SK-N-SH (cell line): Measurements from ENCODE around the gene ALX1. TPM values are rescaled to one million over a fixed set of nuclear protein-coding genes. Genes with fewer than 3 reads are reported as not detected.

Experiments used
- CTCF ChIA-PET: fragments of 300-600, 350-600 bp; formaldehyde crosslinking; extraction: SDS; loops from one replicate; lab custom pipeline; 2021; lab: Yijun Ruan, JAX
- POLR2A ChIA-PET: fragments of 350-600 bp; sonication (Branson Sonifier 250); formaldehyde crosslinking; extraction: SDS; loops from one replicate; lab custom pipeline; 2020; ENCODE audit warnings: antibody characterized with exemption, inconsistent platforms; lab: Yijun Ruan, JAX
- DNase-seq: peaks from one replicate; pipeline ENCODE4 v3.0.0; 2012
- H2AFZ ChIP-seq: fragments of 200-600 bp; sonication (generic); 2 replicates; pipeline ENCODE4 v1.8.1; 2016; ENCODE audit warnings: antibody characterized with exemption, mild to moderate bottlenecking, low read depth
- H3F3A ChIP-seq: fragments of 200-600 bp; sonication (generic); replicated peaks from 2 replicates; pipeline ENCODE3; 2016; ENCODE audit warnings: antibody characterized with exemption, mild to moderate bottlenecking; ENCODE audit not compliant: insufficient read depth
- H3K27ac ChIP-seq, 2 experiments: fragments of 200-500 bp in 1 of 2; fragments of 200-600 bp in 1 of 2; sonication (Bioruptor generic) in 1 of 2; sonication (generic), shearing (Covaris generic) in 1 of 2; 2 replicates each; pipeline versions ENCODE4 v1.5.1 to v1.6.1; 2014 to 2016; ENCODE audit warnings: low read depth in 2 of 2, inconsistent platforms in 1 of 2, low read length in 1 of 2, mild to moderate bottlenecking in 1 of 2, mixed read lengths in 1 of 2
- H3K27me3 ChIP-seq: fragments of 200-600 bp; sonication (generic), shearing (Covaris generic); 2 replicates; pipeline ENCODE4 v1.6.1; 2016; ENCODE audit warnings: mixed run types; ENCODE audit not compliant: insufficient read depth
- H3K36me3 ChIP-seq, 2 experiments: fragments of 200-500 bp in 1 of 2; fragments of 200-600 bp in 1 of 2; sonication (Bioruptor generic) in 1 of 2; sonication (generic) in 1 of 2; replicated peaks in 1 of 2; 2 replicates each; pipeline versions ENCODE3 to v1.5.1; 2014 to 2016; ENCODE audit warnings: low read length in 1 of 2, mild to moderate bottlenecking in 1 of 2; ENCODE audit not compliant: insufficient read depth in 2 of 2, control insufficient read depth in 1 of 2
- H3K4me1 ChIP-seq, 2 experiments: fragments of 200-500 bp in 1 of 2; fragments of 200-600 bp in 1 of 2; sonication (Bioruptor generic) in 1 of 2; sonication (generic), shearing (Covaris generic) in 1 of 2; 2 replicates each; pipeline versions ENCODE4 v1.5.1 to v1.6.1; 2014 to 2016; ENCODE audit warnings: low read depth in 1 of 2, low read length in 1 of 2, mixed run types in 1 of 2; ENCODE audit not compliant: insufficient read depth in 2 of 2, control insufficient read depth in 1 of 2
- H3K4me2 ChIP-seq: fragments of 200-600 bp; sonication (generic), shearing (Covaris generic); 2 replicates; pipeline ENCODE4 v1.6.1; 2017; ENCODE audit warnings: mixed run types
- H3K4me3 ChIP-seq, 2 experiments: fragments of 200-500 bp in 1 of 2; fragments of 200-600 bp in 1 of 2; sonication (Bioruptor generic) in 1 of 2; sonication (generic), shearing (Covaris generic) in 1 of 2; 2 replicates each; pipeline versions ENCODE4 v1.5.1 to v1.8.1; 2014 to 2016; ENCODE audit warnings: low read depth in 2 of 2, inconsistent platforms in 1 of 2, low read length in 1 of 2, mild to moderate bottlenecking in 1 of 2, mixed read lengths in 1 of 2, moderate library complexity in 1 of 2
- H3K79me2 ChIP-seq: fragments of 200-600 bp; sonication (generic); 2 replicates; pipeline ENCODE4 v1.8.1; 2017; ENCODE audit warnings: mild to moderate bottlenecking; ENCODE audit not compliant: insufficient read depth
- H3K9ac ChIP-seq: fragments of 200-600 bp; sonication (generic); 2 replicates; pipeline ENCODE4 v1.6.1; 2017; ENCODE audit warnings: mixed run types
- H3K9me2 ChIP-seq: fragments of 200-600 bp; sonication (generic); 2 replicates; pipeline ENCODE4 v1.6.1; 2017; ENCODE audit warnings: mixed run types
- H3K9me3 ChIP-seq: fragments of 200-600 bp; sonication (generic); 2 replicates; pipeline ENCODE4 v1.6.1; 2017; ENCODE audit warnings: mixed run types, mild to moderate bottlenecking, moderate library complexity
- H4K20me1 ChIP-seq: fragments of 200-600 bp; sonication (generic); 2 replicates; pipeline ENCODE4 v1.6.1; 2017; ENCODE audit warnings: mild to moderate bottlenecking, mixed run types; ENCODE audit not compliant: insufficient read depth
- ELF1 ChIP-seq: IDR thresholded peaks from 2 replicates; pipeline ENCODE4 v1.4.0; 2012
- EP300 ChIP-seq, 2 experiments: IDR thresholded peaks; 2 replicates each; pipeline versions ENCODE4 v1.4.0 to v1.6.1; 2012; ENCODE audit warnings: borderline replicate concordance in 1 of 2, low read depth in 1 of 2, low read length in 1 of 2
- EZH2phosphoT487 ChIP-seq: fragments of 200-600 bp; sonication (generic); IDR thresholded peaks from 2 replicates; pipeline ENCODE4 v1.6.1; 2017; ENCODE audit warnings: low read depth, mixed run types, mild to moderate bottlenecking, antibody characterized with exemption, moderate library complexity, borderline replicate concordance
- FOXJ3 ChIP-seq: sonication (generic); formaldehyde crosslinking; IDR thresholded peaks from 2 replicates; pipeline ENCODE4 v1.5.1; 2020; ENCODE audit warnings: mild to moderate bottlenecking, missing genetic modification reagents
- GABPA ChIP-seq: IDR thresholded peaks from 2 replicates; pipeline ENCODE4 v1.4.0; 2012; ENCODE audit warnings: low read depth, mild to moderate bottlenecking
- GATA2 ChIP-seq: sonication (generic); formaldehyde crosslinking; IDR thresholded peaks from 2 replicates; pipeline ENCODE4 v1.5.0; 2020; ENCODE audit warnings: mild to moderate bottlenecking, missing genetic modification reagents
- JUND ChIP-seq: IDR thresholded peaks from 2 replicates; pipeline ENCODE4 v1.4.0; 2012
- MEF2A ChIP-seq: IDR thresholded peaks from 2 replicates; pipeline ENCODE4 v1.4.0; 2012; ENCODE audit warnings: low read depth, borderline replicate concordance
- NFIC ChIP-seq: IDR thresholded peaks from 2 replicates; pipeline ENCODE4 v1.4.0; 2012; ENCODE audit warnings: borderline replicate concordance
- POLR2AphosphoS5 ChIP-seq: IDR thresholded peaks from 2 replicates; pipeline ENCODE4 v1.6.1; 2012; ENCODE audit warnings: low read depth, low read length
- RCOR1 ChIP-seq: fragments of 150-350 bp; IDR thresholded peaks from 2 replicates; pipeline ENCODE4 v1.6.1; 2017; ENCODE audit warnings: antibody characterized with exemption, low read length
- RFX5 ChIP-seq: IDR thresholded peaks from 2 replicates; pipeline ENCODE4 v1.6.1; 2012; ENCODE audit warnings: mild to moderate bottlenecking, improper control_type of control experiment, low read length
- SMC3 ChIP-seq: IDR thresholded peaks from 2 replicates; pipeline ENCODE4 v1.6.1; 2012; ENCODE audit warnings: low read depth, low read length, improper control_type of control experiment
- TAF1 ChIP-seq: IDR thresholded peaks from 2 replicates; pipeline ENCODE4 v1.6.1; 2012; ENCODE audit warnings: low read depth, mild to moderate bottlenecking, low read length, moderate library complexity, borderline replicate concordance
- WGBS: methylation state at CpG from one replicate; pipeline ENCODE4 v1.1.6; 2017; ENCODE audit warnings: low lambda C conversion rate; 5-methylcytosine and 5-hydroxymethylcytosine counted together
- polyA plus RNA-seq, 3 experiments: library from polyadenylated mRNA; depleted of rRNA; stranded (reverse); fragments of >200 nt; gene quantifications; 2 replicates each; pipeline ENCODE4 v1.2.3, GENCODE V29; 2012
- TF ChIP-seq, protein P1 (sequence below): IDR thresholded peaks from 2 replicates; pipeline ENCODE4 v1.6.1; 2012; ENCODE audit warnings: mild to moderate bottlenecking, low read depth, low read length, moderate library complexity
- TF ChIP-seq, protein P2 (sequence below): IDR thresholded peaks from 2 replicates; pipeline ENCODE4 v1.4.0; 2012; ENCODE audit warnings: low read depth, borderline replicate concordance
- TF ChIP-seq, protein P3 (sequence below): fragments of 150-350 bp; IDR thresholded peaks from 2 replicates; pipeline ENCODE4 v1.6.1; 2016; ENCODE audit warnings: mild to moderate bottlenecking, low read depth, low read length
- TF ChIP-seq, protein P4 (sequence below): IDR thresholded peaks from 2 replicates; pipeline ENCODE4 v1.4.0; 2012; ENCODE audit warnings: low read depth
- TF ChIP-seq, protein P5 (sequence below): IDR thresholded peaks from 2 replicates; pipeline ENCODE4 v1.4.0; 2012; ENCODE audit warnings: low read depth, borderline replicate concordance

Gene ALX1
- polyA plus RNA-seq, 1 of the 3 experiments (the other 2 are of a cell fraction), result not detected

DNA sequence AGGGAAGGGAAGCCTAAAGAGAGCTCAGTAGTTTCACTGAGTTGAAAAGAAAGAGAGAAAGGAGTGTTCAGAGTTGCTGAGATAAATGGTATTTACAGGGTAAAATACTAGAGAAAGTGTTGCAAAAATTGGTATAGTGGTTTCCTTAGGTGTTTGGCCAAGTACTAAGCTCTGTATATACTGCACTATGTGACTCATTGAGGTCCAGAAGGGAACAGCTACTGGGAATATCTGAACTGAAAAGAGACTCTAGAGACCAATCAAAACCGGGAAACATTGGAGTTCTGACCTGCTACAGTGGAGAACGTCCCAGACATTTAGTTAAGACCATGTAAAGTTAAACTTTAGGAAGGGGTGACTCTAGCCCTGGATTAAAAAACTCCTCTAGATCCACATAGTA, 42.7 kb upstream of the ALX1 start:
- H3K36me3 ChIP-seq, result no peaks in the 10 kb centered on the region
- POLR2A ChIA-PET, result no interaction called here

DNA sequence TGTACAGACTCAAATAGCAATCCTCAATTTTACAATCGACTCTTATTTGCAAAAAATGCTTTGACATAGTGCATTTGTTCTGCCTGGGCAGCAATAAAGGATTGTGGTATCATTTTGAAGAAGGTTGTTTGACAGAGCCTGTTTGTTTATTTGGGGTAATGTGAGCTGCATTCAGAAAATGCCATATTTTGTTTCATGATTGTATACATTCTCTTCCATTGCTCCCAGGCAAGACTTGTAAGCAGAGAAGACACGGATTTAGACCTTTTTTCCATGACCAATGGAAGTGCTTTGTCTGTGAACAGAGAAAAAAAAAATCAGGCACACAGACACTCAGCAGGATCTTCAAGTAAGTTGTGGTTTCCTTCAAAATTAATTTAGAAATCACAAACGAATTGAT, 35.5 kb upstream of the ALX1 start:
- 18% methylated on average over 3 of the region's 3 CpGs for WGBS
- Histone ChIP-seq H3K9me2 (no peaks in the 10 kb centered on the region), H4K20me1 (no peaks in the 10 kb centered on the region), H3K4me2 (no peak overlapping the region), H3K27ac (no peak overlapping the region), H3K9me3 (no peaks in the 10 kb centered on the region), H3K4me3 (no peak overlapping the region), H2AFZ (no peak overlapping the region), H3F3A (no peaks in the 10 kb centered on the region), H3K79me2 (no peaks in the 10 kb centered on the region), H3K27me3 (no peaks in the 10 kb centered on the region), H3K36me3 (no peaks in the 10 kb centered on the region), H3K4me1 (no peaks in the 10 kb centered on the region), H3K9ac (no peak overlapping the region)
- ChIA-PET CTCF (interaction anchor here (0.6 kb wide), 1 partner anchor 42 kb away, joined by 3 read pairs; no protein-coding TSS in a partner anchor), POLR2A (no interaction called here)
- TF ChIP-seq, protein P1, sequence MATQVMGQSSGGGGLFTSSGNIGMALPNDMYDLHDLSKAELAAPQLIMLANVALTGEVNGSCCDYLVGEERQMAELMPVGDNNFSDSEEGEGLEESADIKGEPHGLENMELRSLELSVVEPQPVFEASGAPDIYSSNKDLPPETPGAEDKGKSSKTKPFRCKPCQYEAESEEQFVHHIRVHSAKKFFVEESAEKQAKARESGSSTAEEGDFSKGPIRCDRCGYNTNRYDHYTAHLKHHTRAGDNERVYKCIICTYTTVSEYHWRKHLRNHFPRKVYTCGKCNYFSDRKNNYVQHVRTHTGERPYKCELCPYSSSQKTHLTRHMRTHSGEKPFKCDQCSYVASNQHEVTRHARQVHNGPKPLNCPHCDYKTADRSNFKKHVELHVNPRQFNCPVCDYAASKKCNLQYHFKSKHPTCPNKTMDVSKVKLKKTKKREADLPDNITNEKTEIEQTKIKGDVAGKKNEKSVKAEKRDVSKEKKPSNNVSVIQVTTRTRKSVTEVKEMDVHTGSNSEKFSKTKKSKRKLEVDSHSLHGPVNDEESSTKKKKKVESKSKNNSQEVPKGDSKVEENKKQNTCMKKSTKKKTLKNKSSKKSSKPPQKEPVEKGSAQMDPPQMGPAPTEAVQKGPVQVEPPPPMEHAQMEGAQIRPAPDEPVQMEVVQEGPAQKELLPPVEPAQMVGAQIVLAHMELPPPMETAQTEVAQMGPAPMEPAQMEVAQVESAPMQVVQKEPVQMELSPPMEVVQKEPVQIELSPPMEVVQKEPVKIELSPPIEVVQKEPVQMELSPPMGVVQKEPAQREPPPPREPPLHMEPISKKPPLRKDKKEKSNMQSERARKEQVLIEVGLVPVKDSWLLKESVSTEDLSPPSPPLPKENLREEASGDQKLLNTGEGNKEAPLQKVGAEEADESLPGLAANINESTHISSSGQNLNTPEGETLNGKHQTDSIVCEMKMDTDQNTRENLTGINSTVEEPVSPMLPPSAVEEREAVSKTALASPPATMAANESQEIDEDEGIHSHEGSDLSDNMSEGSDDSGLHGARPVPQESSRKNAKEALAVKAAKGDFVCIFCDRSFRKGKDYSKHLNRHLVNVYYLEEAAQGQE, result no peak
- TF ChIP-seq JUND (no peak), GATA2 (CRISPR knock-in tag) (no peak), RFX5 (no peak), POLR2AphosphoS5 (no peak), SMC3 (no peak), TAF1 (no peak), NFIC (no peak), RCOR1 (no peak), EZH2phosphoT487 (no peak), ELF1 (no peak), EP300 (IDR thresholded peaks at IDR 0.05; ENCODE audit: borderline replicate concordance in 1 of 2, low read depth in 1 of 2, low read length in 1 of 2) (no peak)
- TF ChIP-seq, protein P2, sequence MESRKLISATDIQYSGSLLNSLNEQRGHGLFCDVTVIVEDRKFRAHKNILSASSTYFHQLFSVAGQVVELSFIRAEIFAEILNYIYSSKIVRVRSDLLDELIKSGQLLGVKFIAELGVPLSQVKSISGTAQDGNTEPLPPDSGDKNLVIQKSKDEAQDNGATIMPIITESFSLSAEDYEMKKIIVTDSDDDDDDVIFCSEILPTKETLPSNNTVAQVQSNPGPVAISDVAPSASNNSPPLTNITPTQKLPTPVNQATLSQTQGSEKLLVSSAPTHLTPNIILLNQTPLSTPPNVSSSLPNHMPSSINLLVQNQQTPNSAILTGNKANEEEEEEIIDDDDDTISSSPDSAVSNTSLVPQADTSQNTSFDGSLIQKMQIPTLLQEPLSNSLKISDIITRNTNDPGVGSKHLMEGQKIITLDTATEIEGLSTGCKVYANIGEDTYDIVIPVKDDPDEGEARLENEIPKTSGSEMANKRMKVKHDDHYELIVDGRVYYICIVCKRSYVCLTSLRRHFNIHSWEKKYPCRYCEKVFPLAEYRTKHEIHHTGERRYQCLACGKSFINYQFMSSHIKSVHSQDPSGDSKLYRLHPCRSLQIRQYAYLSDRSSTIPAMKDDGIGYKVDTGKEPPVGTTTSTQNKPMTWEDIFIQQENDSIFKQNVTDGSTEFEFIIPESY, result no peak
- TF ChIP-seq, protein P3, sequence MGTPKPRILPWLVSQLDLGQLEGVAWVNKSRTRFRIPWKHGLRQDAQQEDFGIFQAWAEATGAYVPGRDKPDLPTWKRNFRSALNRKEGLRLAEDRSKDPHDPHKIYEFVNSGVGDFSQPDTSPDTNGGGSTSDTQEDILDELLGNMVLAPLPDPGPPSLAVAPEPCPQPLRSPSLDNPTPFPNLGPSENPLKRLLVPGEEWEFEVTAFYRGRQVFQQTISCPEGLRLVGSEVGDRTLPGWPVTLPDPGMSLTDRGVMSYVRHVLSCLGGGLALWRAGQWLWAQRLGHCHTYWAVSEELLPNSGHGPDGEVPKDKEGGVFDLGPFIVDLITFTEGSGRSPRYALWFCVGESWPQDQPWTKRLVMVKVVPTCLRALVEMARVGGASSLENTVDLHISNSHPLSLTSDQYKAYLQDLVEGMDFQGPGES, result no peak
- TF ChIP-seq, protein P4, sequence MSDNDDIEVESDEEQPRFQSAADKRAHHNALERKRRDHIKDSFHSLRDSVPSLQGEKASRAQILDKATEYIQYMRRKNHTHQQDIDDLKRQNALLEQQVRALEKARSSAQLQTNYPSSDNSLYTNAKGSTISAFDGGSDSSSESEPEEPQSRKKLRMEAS, result no peak
- DNase-seq, result no peak

More for the DNA sequence above, 42.7 kb upstream of the ALX1 start:
- H3K79me2 ChIP-seq, result no peaks in the 10 kb centered on the region
- H3K9me2 ChIP-seq, result no peaks in the 10 kb centered on the region
- CTCF ChIA-PET, result no interaction called here
- WGBS, result 16% methylated on average over 2 of the region's 2 CpGs
- H3K9me3 ChIP-seq, result no peaks in the 10 kb centered on the region
- no peak for TF ChIP-seq MEF2A
- no peak for TF ChIP-seq FOXJ3 (CRISPR knock-in tag)
- TF ChIP-seq RFX5, result no peak
- TF ChIP-seq RCOR1, result no peak
- no peak for TF ChIP-seq GABPA
- TF ChIP-seq, protein P5, sequence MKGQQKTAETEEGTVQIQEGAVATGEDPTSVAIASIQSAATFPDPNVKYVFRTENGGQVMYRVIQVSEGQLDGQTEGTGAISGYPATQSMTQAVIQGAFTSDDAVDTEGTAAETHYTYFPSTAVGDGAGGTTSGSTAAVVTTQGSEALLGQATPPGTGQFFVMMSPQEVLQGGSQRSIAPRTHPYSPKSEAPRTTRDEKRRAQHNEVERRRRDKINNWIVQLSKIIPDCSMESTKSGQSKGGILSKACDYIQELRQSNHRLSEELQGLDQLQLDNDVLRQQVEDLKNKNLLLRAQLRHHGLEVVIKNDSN, result no peak
- TF ChIP-seq ELF1, result no peak
- H4K20me1 ChIP-seq, result no peaks in the 10 kb centered on the region
- DNase-seq, result no peak
- H3F3A ChIP-seq, result no peaks in the 10 kb centered on the region
- no peak overlapping the region for H3K27ac ChIP-seq
- H3K4me3 ChIP-seq, result no peak overlapping the region
- no peak overlapping the region for H3K4me2 ChIP-seq
- H2AFZ ChIP-seq, result no peak overlapping the region
- H3K27me3 ChIP-seq, result no peaks in the 10 kb centered on the region
- H3K4me1 ChIP-seq, result no peaks in the 10 kb centered on the region
- no peak overlapping the region for H3K9ac ChIP-seq
